ENCODE measurements around the gene SMIM5.

Gene SMIM5

DNA sequence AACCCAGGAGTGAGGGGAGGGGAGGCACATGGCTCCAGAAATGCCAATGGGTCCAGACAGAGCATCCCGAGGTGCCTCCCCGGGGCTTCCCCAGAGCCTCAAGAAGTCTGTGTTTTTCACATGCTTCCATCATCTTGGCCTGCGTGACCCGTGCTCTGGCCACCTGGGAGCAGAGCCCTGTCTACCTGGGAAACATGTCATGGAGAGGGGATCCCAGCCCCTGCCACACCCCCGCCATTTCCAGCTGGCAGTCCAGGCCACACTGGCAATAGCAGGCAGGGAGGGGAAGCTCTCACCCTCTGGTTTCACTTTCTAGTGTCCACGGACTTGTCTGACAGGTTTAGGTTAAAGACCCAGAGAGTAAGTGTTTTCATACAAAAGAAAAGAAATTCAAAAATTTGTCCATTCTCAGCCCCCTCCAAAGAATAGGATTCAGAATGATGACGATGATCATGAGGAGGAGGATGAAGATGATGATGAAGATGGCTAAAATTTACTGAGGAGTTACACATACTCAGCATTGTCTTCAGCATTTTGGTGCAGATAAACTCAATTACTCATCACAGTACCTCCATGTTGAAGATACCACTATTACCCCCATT is 9.0 kb downstream of the SMIM5 start:
- DNase-seq: no peak

DNA sequence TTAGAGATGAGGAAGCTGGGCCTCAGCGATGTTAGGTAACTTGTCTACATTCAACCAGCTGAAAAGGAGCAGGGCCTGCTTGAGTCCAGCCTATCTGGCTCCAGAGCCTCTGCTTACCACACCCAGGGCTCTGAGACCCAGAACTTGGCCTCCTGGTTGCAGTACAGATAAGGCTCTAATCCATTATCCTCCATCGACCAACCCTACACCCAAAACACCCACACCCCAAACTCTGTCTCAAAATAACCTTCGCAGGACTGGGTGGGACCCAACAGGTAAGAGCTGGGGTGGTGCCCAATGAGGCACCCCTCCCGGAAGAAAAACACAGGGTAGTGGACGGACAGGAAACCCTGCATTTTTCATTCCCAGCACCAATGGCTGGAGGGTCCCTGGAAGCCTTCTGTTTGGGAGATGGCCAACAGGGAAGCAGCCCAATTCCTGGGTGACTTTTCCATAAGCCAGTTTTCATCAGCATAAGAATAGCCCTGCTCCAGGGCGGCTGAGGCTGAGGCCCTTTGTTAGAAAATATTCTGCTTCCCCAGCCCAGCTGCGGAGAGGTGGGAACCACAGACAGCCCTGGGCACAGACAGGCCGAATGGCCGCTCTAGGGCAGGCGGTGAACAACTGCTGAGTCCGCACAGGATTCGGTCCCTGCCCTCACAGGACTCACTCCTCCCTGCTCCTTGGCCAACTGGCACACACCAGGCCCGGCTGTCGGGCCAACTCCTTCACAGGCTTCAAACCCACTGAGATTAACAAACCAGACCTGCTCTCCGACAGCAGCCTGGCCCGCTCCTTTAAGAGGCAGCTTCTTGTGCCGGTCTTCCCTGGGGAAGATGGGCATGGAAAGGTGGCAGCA is 9.8 kb downstream of the SMIM5 start:
- DNase-seq: no peak

DNA sequence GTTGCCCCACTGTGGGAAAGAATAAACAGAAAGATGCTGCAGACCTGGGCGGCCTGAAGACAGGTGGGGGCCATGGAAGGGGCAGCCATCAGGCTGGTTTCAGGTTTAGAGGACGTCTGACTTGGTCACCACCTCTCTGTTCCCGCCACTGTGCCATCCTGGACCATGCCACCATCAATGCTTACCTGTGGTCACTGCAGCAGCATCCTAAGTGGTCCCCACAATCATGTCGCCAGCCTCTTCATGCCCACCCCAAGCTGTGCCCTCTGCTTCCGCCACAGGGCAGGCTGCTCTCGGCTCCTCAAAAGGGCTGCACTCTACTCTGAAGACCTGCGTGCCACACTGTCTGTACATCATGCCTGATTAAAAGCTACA is 10.4 kb downstream of the SMIM5 start:
- DNase-seq: no peak

DNA sequence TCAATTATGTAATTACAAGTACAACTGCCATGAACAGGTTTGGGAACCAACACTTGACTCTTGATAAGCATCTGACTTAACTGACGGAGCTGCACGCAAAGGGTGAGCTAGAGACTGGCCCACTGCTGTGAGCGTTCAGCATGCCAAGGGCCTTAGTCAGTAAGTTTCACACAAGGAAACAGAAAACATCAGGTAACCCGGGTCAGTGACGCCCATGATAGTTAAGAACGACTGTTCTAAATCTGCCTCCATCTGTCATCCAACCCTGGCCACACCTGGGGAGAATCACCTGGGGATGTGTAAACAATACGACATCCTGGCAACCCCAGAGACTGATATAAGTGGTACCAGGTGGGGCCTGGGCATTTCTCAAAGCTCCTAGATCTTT is 12.3 kb downstream of the SMIM5 start:
- no peak for DNase-seq

DNA sequence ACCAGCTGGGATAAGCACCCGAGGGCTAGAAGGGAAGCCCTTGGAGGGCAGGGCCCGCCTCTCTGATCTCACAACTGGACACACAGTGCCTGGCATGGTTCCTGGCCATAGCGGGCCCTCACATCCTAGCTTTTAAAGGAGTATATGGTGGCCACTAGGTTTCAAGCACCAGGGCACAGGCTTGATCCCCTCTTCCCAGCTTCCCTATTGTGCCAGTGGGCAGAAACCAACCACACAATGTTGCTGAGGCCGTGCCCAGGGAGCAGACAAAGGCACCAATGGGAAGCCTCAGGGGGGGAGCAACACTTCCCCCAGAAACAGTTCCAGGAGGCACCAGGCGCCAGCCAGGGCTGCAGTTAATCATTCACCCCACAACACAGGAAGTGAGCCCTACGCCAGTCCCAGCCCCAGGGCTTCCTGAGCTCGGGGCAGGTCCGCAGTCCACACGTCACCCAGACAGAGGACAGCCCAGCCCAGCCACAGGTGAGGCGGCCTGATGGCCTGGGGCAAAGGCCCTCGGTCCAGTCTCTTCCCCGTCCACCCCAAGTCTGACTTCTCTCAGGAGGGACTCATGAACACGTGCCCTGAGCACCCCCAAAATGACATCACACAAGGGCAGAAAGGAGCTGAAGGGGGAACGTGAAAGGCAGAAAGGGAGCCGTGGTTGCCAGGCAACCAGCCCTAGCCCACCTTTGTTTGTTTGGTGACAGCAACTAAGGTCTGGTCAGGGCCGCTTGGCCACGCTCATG is 12.8 kb downstream of the SMIM5 start:
- DNase-seq: peak; percentile 24 to 41

DNA sequence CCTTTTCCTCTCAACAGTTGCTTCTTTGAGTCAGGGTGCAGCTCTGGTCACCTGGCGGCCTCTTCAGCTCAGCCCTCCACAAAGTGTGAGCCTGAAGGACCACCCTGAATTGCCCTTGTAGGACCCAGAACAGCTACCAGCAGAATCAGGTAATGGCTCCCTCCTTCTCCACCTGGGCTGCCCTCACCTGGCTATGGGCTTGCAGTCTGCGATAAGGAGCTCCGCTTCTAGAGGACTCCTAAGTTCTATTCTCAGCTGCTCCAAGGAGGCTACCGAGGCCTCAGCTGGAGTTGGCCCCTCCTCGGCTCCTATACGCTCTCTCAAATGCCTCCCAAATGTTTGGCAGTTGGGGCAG is 13.4 kb downstream of the SMIM5 start:
- DNase-seq: no peak

DNA sequence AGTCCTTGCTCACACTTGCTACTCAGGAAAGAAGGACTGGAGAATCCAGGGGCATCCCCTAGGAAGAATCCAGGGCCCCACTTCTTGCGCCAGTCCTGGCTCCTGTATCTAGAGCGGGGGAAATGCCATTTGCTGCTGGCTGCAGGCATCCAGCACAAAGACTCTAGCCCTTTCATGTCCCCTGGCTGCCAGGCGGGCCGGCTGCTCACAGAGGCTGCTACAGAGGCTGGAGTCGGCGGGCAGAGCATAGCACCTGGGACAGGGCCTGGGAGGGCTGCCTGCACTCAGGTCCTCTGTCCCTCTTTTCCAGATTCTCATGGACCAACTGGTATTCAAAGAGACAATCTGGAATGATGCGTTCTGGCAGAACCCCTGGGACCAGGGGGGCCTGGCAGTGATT is 13.8 kb downstream of the SMIM5 start:
- DNase-seq: no peak

DNA sequence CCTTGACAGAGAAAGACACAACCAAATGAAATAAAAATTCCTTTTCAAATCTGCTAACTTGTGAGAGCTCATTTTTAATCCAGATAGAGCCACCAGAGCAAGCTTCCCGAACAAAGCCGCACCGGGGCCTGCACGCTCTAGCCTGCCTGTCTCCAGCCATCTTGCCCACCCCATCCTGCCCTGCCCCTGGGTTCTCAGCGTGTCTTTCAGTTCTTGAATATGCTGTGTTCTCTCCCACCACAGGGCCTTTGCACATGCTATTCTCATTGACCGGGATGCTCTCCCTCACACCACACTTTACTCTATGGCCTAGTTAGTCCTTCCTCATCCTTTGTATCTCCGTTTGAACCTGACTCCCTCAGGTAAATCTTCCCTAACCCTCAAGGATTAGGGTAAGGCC is 14.7 kb downstream of the SMIM5 start:
- DNase-seq: no peak

DNA sequence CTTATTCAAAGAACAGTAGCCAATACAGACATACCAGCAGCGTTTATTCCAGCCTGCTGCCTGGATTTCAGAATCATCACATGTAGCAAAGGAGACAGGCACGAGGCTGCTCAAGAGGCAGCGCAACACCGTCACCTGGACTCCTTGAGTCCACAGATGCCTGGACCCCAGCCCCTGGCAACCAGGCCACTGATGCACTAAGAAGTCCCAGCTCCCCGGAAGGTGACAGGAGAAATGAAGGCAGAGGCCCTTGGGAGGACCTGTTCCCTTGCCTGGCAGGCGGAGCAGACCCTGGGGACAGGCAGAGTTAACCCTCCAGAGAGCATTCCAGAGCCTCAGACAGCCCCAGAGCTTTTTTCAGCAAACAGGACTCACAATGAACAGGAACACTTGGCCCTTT is 16.5 kb downstream of the SMIM5 start:
- no peak for DNase-seq

DNA sequence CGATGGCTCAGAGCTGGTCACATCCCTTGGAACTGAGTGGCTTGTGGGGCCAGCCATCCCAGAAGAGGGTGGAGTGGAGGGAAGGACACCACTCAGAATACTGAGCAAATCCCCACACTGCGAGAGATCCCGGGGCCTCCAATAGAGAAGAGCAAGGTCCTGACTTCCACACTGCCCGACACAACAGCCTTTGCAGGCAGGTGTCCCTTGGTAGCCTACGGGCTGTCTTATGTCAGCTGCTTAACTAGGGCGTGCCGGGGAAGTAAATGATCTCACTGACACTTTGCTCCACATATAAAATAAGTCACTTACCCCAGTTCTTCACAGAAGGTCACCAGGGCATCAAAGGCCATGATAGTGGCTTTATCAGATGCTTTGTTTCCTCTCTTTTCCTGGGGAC is 17.6 kb downstream of the SMIM5 start:
- DNase-seq: no peak

DNA sequence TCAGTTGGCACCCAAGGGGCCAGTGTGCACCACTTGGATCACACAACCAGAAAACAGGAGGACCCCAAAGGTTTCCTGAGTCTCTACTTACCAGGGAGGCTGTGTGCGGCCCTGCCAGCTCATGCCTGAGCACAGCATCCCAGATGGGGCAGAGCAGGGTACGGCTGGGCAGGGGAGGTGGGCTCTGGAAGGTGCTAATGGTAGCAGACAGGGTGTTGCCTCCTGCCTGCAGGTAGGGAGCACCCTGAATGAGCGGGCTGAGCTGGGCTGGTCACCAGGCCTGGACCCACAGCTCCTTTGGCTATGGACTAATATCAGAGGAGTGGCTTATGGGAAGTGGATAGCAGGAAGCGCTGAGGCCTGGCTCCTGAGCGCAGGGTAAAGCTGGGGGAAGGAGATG is 19.1 kb downstream of the SMIM5 start:
- DNase-seq: no peak

DNA sequence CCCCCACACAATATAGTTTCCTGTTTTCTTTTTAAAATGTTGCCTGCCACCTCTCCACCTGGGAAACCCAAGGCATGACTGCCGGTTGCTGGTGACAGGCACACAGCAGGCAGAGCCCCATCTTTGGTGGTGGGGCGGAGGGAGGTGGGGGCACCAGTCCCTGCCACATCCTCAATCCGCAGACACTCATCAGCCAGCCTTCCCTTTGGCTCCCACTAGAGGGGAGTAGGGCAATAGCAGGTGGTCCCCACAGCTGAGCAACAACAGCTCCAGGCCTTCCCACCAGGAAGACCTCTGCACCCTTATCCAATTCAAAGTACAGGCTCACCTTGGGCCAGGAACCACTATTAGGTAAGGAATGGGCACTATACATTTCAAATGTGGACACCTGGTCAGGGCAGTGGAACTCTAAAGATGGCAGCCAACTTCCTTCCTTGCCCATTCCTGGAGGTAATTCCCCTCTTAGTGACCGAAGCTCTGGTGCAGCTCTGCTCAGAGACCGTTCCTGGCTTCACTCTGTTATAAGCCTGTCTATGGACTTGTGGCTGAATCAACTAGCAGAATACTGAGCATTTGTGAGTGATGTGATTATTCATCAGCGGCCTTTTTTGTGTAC is 19.8 kb downstream of the SMIM5 start:
- peak; percentile 32 to 42 for DNase-seq

DNA sequence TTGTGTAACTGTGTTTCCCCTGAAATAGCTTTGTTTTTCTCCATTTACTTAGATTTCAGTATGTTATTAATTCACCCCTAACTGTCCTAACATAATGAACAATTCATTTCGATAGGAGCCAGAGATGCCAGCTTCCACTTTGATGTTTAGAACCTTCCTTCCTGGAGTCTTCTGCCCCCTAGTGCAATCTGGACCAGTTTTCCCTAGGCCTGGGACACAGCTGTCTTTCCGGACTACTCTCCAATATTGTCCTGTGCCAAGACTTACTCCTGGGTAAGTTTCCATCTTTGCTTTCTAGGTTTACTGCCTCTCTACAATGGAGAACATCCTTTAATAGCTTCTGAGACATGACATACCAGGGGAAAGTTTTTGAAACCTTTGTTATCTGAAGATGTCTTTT is 20.9 kb downstream of the SMIM5 start:
- no peak for DNase-seq

DNA sequence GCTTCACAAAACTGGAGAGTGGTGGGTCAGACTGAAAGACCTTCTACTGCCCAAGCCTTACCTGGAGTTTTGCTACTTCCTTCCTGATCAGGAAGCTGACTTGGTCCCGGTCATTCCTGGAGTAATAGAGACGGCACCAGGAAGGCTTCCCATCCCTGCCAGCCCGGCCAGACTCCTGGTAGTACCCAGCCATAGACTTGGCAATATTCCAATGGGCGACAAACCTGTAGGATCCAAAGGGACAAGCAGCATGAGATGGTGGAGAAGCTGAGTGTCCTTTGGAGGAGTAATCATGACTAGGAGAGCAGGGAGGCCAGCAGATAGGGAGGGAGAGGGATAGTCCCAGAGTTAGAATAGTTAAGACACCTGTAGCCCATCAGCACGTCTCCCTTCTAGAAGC is 25.0 kb downstream of the SMIM5 start:
- DNase-seq: no peak

DNA sequence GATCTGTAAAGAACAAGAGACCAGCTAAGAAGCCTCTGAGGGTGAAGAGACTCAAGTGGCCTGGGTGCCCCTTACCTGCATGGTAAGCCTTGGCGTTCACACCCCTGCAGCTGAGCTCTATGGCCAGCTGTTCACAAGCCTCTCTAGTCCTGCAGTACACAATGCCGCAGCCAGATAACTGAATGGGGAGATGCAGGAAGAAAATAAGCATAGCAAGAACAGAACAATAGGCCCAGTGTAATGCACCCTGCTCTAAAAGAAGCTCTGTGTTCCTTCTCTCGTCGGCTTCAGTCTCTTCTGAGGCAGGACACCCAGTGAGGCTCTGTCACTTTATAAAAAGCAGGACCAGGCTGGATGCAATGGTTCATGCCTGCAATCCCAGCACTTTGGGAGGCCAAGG is 28.3 kb downstream of the SMIM5 start:
- no peak for DNase-seq

DNA sequence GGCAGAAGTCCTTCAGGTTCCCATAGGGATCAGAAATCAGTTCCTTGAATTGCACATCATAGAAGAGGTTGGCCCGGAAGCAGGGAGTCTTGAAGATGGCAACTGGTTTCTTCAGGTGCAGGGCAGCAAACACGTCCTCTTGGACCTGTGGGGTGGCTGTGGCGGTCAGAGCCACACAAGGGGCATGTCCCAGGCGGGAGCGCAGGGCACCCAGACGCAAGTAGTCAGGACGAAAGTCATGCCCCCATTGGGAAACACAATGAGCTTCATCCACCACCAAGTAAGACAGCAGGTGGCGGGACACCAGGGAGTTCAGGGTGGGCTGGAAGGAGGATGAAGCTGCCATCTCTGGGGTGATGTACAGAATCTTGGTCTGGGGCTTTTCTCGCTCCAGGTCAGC is 29.3 kb downstream of the SMIM5 start:
- no peak for DNase-seq

DNA sequence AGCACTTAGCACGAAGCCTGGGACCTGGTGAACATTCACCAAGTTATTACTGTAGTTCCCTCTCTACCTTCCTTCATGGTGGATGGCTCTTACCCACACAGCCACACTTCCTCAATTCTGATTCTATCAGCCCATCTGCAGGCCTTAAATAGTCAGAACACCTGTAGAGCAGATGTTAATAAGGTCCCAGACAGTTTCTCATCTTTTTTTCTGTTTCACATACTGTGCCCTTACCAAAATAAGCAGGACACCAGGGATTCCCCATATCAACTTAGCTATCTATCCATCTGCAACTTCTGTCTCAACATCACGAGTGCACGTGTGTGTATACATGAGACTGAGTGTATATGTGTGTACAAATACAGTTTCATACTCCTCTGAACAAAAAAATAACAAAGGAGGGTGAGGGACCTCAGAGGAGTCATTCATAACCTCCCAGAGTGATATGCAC is 30.9 kb downstream of the SMIM5 start:
- peak in 1 of 2 donors; percentile 47 for DNase-seq

DNA sequence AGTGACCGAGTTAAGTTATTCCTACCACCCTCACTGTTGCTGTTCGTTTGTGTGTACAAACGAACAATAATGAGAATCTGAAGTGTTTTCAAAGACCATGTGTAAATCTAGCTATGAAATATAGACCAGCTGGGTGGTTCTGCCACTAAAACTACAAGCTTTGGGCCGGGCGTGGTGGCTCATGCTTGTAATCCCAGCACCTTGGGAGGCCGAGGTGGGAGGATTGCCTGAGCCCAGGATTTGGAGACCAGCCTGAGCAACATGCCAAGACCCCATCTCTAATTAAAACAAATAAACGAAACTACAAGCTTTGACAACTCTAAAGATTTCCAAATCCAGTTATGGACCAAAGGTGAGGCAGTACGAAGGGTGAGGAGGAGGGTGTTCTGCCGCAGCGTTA is 32.7 kb downstream of the SMIM5 start:
- DNase-seq: no peak

DNA sequence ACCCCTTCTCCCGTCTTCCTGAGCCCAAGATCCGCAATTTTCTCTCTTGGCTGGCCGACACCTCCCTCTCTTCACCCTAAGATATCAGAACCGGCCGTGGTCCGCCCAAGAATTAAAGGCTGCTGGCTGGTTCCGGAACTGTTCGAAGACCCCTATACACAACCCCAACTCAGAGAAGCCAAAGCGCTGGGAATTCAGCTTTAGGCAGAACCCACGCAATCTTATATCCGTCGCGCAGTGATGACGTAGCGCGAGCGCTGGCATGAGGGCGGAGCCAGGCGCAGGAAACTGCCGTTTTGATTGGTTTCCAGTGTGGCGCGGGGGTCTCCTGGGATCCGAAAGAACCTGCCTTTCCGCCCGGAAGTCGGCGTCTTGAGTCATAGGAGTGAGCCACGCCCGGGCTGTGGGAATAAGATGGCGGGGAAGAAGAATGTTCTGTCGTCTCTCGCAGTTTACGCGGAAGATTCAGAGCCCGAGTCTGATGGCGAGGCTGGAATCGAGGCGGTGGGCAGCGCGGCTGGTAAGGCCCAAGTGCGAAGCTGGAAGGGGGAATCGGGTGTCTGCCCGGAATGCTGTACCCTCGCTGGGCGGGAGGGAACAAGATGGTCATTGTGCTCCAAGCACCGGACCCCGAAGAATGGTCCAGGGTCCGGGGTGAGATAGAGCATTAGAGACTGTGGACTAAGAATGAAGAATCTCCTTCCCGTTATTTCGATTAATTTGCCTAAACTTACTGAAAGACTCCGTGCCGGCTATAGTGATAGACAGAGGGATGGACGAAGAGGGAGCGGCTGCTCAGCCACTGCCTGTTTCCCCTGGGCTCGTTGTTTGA is 33.9 kb downstream of the SMIM5 start, which contains the start of the genes RECQL5 and SAP30BP:
TSS of gene RECQL5 (minus strand) at position 196 of the 832 bp plus-strand sequence. CDS start 597 bp downstream, outside the sequence.
TSS of gene SAP30BP (plus strand) at position 380 of the 832 bp plus-strand sequence. CDS start at position 415, 35 bp downstream.
- peak; percentile 97 for DNase-seq

DNA sequence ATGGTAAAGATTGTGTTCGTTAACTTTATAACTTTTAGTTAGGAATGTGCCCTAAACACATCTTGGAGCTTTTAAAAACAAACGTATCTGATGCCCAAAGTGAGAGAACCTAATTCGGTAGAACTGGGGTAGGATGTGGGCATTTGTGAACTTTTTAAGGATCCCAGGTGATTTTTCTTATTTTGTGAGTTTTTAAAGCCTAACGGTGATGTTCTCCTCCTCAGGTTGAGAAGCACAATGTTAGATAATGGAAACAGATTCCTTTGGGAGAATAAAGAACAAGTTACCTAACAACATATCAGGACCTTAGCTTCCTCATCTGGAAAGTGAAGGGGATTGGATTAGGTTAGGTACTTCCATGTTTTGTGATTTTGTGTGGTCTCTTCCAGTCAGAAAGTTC is 34.6 kb downstream of the SMIM5 start:
- DNase-seq: no peak

DNA sequence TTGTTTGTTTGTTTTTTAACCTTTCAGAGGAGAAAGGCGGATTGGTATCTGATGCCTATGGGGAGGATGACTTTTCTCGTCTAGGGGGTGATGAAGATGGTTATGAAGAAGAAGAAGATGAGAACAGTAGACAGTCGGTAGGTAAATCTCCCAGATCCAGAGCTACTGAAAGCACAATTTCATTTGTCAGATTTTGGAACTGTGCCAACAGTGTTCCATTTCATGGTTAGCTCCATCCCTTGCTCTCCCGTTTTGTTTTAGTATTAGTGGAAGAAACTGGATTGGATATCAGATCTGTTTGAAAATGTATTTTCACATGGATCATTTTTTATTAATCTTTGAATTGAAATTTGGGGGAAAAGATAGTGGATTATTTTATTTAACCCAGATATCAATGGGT is 35.3 kb downstream of the SMIM5 start:
- DNase-seq: no peak

DNA sequence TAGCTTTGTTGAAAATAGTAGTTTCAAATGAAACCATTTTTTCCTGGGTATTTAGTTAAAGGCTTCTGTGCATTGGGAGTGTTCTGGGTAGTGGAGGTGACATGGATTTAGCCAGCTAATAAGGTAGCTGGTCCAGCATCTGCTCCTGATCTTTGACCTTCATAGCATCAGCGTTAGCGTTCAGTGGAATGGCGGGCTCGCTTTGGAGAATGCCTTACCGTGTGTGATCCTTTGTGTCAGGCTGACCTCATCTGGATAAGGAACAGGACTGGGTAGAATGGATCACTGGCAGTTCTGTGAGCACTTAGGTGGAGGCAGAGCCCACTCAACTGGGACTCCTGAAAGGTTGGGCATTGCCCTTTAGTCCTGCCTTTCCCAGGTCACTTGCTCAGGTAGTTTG is 37.6 kb downstream of the SMIM5 start:
- DNase-seq: no peak

All from CD4-positive, alpha-beta T cell treated with Interleukin-4 for 1 hour (primary cell).